A172 (cell line): Measurements from ENCODE around the gene SYDE2. TPM values are rescaled to one million over a fixed set of nuclear protein-coding genes. Genes with fewer than 3 reads are reported as not detected.
A peak's percentile ranks its signal among the peaks of the same experiment; 100 is the strongest.
"Not testable (repeated sequence)": the region's sequence is repeated elsewhere in the genome, so short reads cannot be mapped to it uniquely, and the experiment has no call there.

ENCODE experiments used
- DNase-seq: peaks from one replicate; pipeline ENCODE4 v3.0.0-alpha.2; 2015; ENCODE audit warnings: low spot score
- total RNA-seq: library from RNA; depleted of rRNA; stranded (reverse); fragments of >200 nt; shearing (Covaris generic); gene quantifications from 2 replicates; pipeline ENCODE4 v1.2.3, GENCODE V29; 2014

Gene SYDE2
- total RNA-seq, 1 experiment from 2014 or later, result 4.2 TPM

DNA sequence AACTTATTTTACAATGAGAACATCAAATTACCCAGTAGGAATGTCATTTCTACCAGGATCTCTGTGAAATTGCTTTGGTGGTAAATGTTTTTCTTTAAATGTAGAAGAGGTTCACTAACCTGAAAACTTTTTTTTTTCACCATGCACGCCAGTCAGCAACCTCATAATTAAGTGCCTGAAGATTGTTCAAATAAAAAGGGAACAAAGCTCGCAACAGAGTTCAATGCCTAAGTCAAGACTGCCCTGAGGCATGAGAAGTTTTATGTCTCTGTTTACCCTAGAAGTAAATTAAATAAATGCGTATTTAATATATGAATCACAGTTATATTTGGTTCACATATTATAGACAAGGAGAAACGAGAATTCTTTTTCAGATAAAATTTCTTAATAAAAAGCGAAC lies 13.8 kb upstream of the SYDE2 start:
- DNase-seq, result no peak

DNA sequence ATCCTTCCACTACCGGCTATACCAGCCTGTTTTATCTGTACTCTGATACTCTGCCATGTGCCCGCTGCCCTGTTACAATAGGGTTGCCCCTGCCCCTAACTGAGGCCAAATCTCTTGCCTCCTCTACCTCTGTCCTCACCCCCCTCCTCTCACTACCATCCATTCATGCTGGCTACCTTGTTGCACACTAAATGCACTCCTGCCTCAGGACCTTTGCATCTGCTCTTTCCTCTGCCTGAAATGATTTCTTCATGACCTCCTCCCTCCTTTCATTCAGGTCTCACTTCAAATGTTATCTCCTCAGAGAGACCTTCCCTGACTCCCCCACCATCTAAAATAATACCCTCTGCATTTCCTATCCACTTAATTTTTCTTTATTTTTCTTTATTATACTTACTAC lies 7.7 kb upstream of the SYDE2 start:
- DNase-seq, result no peak

DNA sequence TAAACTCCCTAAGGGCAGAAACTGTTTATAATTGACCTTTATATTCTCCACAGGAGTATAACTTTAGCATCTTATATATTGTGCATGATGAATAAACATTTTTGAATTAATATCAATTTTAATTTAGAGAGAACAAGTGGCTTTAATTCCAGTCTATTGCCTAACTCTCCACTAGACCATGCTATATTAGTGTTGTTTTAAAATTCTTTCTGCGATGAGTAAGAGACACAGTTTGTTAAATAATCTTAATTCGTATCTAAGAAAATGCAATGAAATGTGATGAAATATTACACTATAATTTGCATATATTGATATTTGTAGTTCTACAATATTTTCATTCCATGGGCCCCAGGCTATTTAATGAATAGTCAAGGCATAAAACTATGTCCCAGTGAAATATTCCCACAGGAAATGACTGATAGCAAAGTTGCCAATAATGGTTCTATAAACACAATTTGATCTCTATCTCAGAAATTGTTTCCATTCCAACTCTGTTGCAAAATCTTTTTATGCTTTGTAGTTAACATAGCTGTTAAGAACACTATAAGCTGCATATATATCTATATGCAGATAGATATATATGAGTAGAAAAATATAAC lies 2.9 kb upstream of the SYDE2 start:
- no peak for DNase-seq

DNA sequence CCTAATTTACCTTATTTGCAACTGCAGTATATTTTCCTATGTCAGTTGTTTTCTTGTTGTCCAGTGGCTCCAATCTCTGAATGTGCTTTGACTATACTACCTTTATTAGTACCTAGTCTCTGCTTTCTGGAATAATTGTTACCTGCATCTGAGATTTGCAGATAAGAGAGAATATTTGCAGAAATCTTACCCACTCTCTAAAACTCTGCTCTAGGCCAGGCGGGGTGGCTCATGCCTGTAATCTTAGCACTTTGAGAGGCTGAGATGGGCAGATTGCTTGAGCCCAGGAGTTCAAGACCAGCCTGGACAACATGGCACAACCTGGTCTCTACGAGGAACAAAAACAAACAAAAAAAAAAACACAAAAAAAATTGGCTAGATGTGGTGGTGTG lies 2.0 kb upstream of the SYDE2 start:
- no peak for DNase-seq

DNA sequence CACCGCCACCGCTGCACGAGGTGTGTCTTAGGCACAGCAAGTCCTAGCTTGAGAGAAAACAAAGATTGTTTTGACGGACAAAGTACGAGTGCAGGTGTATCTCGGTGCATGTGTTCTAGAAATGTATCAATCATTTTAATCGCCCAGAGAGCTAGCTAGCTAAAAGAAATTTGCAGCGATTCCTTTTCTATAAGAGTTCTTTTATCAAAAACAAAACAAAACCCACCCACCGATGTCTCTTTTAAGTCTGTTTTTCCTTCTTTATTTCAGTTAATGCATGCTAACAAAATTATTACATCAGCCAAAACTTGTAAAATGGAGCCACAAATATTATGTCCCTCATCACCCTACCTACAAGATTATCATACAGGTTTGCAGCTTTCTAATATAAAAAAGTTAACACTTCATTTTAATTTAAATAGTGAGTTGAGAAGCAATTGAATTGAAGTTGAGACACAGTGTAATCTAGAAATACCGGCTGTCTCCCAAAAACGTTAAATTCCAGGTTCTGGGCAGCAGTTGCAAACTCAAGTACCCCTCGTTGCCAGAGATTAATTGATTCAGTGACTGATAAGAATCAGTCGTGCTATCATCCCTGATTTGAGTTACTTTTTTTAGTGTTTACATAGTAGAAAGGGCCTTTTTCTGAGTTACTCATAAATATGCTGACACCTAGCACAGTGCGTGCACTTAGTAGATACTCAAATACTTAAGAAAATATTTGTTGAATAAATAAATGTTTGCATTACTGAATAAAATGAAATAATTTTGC lies 1.5 kb upstream of the SYDE2 start:
- DNase-seq, result no peak

DNA sequence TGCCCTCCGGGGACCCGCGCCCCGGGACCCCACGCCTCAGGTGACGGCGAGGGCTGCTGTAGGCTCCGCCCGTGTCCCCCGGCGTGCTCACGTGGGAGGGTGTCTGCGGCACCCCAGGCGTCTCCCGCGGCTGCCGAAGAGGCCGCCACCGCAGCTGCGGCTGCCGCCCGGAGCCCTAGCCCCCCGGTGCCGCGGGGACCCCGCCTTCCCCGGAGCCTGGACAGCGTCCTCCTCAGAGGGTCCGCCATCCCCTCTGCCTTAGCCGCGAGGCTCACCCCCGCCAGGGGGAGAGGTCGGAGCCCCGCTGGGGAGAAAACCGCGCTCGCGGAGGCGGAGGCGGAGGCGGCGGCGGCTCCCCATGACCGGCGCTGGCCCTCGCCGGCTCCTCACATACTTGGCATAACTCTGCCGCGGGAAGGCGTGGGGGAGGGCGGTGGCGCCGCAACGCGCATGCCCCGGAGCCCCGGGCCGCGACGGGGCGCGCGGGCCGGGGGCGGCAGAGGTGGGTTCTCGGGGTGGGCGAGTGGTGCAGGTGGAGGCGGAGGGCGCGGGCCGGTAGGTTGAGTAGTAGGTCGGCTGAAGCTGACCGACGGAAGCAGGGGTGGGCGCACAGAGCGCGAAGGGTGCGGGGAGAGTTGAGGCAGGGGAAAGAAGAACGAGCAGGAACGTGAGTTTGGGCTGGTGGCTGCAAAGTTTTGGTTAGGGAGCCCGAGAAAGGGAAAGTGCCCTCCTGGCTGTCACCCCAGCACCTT lies 700 bp upstream of the SYDE2 start:
- peak; percentile 21 for DNase-seq

DNA sequence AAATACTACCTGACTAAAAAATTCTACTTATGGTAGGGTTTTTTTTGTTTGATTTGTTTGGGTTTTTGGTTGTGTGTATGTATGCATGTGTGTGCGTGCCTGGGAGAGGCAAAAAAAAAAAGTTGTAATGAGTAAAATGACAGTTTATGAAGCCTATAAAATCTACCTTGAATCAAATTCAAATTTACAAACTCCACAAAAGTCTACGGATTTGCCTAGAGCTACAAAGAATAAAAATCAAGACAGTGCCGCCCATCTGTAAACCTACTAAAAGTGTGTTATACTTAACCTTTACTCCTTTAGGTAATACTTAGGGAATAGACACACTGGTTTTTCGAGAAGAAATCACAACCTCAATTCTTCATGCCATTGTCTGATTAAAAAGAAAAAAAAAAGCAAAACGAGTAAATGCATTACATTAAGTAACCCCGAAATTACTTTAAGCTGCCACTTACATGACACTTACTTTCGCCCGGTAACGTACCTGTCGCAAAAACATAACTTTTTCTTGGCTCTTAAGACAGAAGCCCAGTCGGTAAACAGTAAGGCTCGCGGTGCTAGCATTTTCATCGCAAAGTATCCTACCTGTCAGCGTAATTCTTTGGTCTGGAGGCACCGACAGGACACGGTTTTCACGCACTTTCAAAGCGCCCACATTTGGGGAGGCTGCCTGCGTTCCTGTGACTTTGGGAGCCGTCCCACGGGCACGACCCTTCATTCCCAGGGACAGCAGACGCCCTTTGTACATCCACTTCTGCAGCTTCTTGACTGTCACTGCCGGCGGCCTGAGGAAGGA lies 951 bp downstream of the SYDE2 start:
- peak; percentile 0 for DNase-seq

DNA sequence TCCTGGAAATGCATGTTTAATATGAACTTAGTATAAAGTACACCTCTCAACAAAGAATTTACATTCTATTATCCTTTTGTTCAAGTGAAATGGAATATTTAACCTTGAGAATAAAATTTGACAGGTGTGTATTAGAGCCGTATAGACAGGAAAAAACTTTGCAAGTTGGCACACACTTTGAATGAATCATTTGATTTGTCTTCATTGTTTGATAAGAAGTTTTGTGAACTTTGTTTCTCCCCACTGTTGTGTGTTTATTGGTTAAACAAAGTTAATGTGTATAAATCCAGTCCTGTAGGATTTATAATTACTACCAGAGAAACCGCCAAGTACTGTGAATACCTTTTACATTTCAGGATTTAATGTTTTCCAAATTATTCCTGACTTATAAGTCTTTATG lies 2.0 kb downstream of the SYDE2 start:
- no peak for DNase-seq

DNA sequence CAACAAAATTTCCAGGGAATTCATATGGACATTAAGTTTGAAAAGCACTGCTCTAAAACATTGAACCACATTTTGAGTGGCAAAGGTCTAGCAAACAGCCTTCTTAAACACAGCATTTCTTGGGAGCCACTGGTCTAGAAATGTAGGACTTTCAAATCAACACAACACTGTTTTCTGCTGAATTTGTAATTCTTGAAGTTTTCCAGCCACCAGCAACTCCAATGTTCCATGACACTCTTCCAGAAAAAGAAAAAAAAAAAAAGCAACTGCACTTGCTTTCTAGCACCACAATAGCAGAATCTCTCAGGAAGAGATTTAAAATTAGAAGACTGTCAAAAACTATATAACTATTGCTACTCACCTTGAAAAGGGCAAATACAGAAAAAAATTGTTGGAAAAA lies 4.5 kb downstream of the SYDE2 start:
- no peak for DNase-seq

DNA sequence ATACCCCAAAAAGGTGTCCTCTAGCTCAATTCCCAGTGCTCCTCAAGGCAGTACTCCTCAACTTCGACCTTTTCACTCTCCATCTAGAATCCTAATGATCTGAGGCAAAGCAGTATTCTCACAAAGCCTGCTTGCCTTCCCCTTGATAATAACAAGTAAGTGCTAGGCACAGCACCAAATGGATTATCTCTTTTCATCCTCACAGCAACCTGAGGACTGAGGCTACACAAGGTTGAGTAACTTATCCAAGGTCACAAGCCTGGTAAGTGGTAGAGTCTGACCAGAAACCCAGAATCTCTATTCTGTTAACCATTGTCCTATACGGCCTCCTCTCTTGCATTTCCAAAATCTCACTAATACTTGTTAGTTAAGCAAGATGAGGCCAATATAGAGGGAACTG lies 5.1 kb downstream of the SYDE2 start:
- DNase-seq, result no peak

DNA sequence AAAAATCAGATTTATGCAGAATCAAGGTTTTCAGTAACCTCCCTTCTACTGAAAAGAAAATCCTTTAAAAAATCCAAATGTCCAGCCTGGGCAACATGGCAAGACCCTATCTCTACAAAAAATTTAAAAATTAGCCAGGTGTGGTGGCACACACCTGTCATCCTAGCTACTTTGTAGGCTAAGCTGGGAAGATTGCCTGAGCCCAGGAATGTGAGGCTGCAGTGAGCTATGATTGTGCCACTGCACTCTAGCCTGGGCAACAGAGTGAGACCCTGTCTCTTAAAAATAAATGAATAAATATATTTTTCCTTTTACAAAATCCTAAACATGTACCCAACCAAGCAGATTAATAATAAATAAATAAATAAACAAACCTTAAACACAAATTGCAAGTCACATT lies 8.7 kb downstream of the SYDE2 start:
- not testable (repeated sequence) for DNase-seq

DNA sequence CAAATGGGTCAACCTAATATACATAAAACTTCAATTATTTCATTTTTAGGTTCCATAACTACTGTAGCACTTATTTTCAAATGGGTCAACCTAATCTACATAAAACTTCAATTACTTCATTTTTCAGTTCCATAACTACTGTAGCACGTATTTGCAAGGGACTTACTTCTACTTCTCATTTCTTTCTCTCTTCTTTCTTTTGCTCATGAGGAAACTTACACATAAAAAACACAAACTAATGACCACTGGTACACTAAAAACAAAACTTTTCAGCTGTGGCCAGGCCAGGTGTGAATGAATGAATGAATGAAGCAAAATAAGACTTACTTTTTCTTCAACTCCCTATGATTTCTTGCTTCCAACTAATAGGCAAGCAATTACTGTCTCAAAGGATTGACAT lies 11.7 kb downstream of the SYDE2 start:
- no peak for DNase-seq

DNA sequence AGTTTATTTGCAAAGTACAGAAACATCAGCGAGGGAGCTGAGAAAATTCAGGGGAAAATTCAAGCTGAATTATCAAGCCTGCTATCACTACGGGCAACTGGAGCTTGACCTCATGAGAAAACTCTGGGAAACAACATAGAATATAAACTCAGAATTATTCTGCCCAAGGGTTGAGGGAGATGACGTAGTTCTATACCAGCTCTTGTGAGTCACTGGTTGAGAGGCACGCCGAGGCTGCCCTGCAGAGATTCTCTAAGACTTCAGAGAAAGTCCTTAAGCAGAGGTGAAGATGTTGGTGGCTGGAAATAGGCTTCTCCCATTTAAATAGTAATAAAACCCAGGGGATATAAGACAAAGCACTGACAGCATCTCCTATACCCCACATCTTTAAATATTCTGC lies 12.3 kb downstream of the SYDE2 start:
- no peak for DNase-seq

DNA sequence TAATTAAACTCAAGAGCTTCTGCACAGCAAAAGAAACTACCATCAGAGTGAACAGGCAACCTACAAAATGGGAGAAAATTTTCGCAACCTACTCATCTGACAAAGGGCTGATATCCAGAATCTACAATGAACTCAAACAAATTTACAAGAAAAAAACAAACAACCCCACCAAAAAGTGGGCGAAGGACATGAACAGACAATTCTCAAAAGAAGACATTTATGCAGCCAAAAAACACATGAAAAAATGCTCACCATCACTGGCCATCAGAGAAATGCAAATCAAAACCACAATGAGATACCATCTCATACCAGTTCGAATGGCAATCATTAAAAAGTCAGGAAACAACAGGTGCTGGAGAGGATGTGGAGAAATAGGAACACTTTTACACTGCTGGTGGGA lies 13.8 kb downstream of the SYDE2 start:
- not testable (repeated sequence) for DNase-seq

DNA sequence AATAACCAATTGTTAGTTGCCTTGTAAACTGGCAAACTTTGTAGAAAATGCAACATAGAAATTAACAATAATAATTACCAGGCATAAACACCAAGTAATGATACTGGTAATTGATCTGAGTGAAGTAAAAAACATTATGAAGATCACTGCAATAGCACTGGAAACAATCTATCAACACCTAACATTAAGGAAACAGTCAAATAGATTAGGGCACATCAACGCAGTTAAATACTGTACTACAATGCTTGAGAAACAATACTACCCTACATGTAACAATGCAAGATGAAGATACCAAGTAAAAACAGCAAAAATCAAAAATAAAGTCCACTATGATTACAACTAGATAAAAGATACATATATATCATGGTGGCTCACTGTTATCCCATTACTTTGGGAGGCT lies 16.6 kb downstream of the SYDE2 start:
- no peak for DNase-seq

DNA sequence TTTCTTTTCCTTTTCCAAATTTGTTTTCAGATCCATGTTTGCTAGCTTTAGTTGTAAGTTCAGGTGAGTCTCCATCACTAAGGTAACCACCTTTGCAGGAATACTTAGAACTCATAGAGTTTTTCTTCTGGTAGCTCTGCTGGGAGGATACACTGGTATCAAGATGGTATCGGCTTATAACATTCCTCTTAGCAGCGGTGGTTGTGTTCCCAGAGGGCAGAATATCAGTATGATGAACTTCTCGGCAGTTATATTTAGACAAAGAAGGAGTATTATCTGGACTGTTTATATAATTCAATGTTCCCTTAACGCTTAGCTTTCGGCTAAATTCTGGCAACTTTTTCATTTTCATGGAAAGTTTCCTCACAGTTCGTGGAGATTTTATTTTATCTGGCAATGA lies 18.1 kb downstream of the SYDE2 start:
- DNase-seq, result no peak

DNA sequence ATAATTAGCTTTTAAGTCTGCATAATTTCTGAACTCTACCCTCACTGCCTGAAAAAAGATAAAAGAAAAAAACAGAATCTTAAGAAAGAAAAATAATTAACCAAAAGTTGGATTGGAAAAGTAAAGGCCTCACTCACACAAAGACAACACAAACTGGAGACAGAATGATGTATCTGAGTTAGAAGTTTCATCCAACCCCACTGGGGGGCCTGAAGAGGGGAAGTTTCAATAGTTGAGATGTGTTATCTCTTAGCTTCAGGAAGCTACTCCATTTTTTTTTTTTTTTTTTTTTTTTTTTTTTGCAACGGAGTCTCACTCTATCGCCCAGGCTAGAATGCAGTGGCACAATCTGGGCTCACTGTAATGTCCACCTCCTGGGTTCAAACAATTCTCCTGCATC lies 19.9 kb downstream of the SYDE2 start:
- DNase-seq, result no peak

DNA sequence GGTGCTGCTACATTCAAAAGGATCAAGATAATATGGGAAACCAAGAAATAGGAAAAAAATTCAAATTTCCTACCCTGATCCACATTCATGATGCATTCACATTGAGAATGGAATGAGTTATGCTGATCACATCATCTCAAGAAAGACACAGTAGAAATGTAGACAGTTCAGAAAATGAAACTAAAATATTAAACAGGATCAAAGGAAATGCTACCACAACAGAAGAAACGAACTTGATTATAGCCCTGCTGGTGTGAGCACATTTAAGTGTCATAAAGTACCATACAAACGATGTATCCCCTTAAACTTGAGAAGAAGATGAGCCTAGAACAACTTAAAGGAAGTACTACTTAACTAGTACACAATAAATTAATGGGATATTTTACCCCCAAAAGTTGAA lies 21.3 kb downstream of the SYDE2 start:
- DNase-seq, result no peak

DNA sequence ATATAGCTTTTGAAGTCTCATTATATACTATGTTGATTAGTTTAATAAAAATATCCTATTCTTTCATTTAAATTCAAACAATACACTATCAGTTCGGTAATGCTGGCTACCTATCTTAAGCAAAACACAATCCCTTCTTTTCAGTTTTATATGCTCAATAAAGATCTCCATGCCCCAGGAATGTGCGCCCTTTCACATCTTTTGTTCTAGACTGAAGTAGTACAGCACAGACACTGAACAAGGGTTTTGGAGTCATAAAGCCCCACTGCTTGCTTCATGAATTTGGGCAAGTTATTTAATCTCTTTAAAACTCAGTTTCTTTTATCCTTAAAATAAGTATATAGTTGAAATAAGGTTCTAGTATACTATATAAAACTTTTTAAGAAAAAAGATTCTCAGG lies 22.4 kb downstream of the SYDE2 start:
- DNase-seq, result no peak

DNA sequence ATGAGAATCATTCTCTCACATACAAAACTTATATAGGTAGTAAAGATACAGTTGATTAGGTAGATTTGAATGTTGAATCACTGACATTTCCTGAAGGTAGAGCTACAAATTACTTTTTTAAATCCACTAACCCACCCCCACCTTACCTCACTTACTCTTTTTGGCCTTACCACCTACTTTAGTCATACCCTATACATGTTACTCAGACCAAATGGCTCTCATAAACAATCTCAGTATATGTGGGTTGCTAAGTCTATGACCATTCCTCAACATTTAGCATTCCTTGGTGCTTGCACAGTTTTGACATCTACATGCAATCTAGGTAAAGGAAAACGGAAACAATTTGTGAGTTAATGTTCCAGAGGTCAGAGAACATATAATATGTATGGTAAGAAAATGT lies 26.3 kb downstream of the SYDE2 start:
- no peak for DNase-seq

DNA sequence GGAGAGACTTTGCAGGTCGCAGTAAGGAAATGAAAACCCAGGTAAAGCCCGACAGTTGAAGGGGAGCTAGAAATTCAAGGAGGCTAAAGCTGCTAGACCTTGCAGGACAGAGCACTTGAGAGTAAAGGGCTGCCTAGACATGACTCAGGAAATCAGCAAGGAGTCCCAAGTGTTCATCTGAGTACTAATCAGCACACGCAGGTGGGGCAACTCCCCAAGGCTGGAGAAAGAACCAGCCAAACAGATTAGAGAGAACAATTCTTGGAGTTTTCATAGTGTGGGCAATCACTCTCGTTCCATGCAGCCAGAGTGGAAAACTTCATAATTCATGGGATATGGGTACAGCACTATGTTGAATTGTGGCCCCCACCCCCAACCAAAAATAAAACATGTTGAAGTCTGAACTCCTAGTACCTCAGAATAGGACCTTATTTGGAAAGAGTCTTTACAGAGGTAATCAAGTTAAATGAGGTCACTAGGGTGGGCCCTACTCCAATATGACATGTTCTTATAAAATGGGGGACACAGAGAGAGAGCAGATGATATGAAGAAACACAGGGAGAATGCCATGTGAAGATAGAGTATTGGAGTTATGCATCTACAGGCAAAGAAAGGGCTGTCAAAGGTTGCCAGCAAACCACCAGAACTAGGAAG lies 28.0 kb downstream of the SYDE2 start:
- DNase-seq, result no peak

DNA sequence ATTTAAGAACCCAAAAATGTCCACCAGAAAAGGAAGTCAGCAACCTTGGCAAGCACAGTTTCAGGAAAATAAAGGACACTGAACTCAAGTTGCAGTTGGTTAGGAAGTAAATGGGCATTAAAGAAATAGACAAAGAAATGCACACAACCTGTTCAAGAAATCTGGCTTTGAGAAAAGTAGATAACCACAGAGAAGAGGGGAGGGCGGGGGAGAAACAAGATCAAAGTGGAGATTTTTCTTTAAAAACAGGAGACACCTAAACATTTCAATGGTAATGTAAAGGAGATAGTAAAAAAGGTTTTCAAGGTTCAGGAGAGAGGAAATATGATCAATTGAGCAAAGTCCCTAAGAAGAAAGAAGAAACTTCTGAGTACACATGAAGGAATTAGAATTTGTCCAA lies 29.1 kb downstream of the SYDE2 start:
- DNase-seq, result no peak
